HAP-1 (cell line): ENCODE measurements around the gene ELF5.

Experiments used
- DNase-seq, 2 experiments: peaks; one replicate each; pipeline ENCODE4 v3.0.0-alpha.2; 2016 to 2020; ENCODE audit warnings: low spot score in 2 of 2
- H3K27me3 ChIP-seq: fragments of 250-450 bp; sonication (Bioruptor Pico); 2 replicates; pipeline ENCODE4 v1.5.1; 2020; ENCODE audit warnings: low read depth, mild to moderate bottlenecking, moderate library complexity
- H3K36me3 ChIP-seq: fragments of 250-450 bp; sonication (Bioruptor Pico); replicated peaks from 2 replicates; pipeline ENCODE4 v1.5.1; 2020; ENCODE audit warnings: mild to moderate bottlenecking
- H3K4me1 ChIP-seq: fragments of 250-450 bp; sonication (Bioruptor Pico); 2 replicates; pipeline ENCODE4 v1.5.1; 2020; ENCODE audit warnings: mild to moderate bottlenecking
- H3K4me3 ChIP-seq: fragments of 250-450 bp; sonication (Bioruptor Pico); 2 replicates; pipeline ENCODE4 v1.5.1; 2020; ENCODE audit warnings: mild to moderate bottlenecking, moderate library complexity
- H3K9me3 ChIP-seq: fragments of 250-450 bp; sonication (Bioruptor Pico); 2 replicates; pipeline ENCODE4 v1.5.1; 2020; ENCODE audit warnings: mild to moderate bottlenecking, moderate library complexity
- in situ Hi-C: fragments of 300-500 bp; cut with MboI; formaldehyde crosslinking; loops from 3 replicates; pipeline ENCODE4 v1.14.3; 2020; ENCODE audit warnings: low sequenced_read_pairs, inconsistent platforms, mixed read lengths

The ELF5 gene

DNA sequence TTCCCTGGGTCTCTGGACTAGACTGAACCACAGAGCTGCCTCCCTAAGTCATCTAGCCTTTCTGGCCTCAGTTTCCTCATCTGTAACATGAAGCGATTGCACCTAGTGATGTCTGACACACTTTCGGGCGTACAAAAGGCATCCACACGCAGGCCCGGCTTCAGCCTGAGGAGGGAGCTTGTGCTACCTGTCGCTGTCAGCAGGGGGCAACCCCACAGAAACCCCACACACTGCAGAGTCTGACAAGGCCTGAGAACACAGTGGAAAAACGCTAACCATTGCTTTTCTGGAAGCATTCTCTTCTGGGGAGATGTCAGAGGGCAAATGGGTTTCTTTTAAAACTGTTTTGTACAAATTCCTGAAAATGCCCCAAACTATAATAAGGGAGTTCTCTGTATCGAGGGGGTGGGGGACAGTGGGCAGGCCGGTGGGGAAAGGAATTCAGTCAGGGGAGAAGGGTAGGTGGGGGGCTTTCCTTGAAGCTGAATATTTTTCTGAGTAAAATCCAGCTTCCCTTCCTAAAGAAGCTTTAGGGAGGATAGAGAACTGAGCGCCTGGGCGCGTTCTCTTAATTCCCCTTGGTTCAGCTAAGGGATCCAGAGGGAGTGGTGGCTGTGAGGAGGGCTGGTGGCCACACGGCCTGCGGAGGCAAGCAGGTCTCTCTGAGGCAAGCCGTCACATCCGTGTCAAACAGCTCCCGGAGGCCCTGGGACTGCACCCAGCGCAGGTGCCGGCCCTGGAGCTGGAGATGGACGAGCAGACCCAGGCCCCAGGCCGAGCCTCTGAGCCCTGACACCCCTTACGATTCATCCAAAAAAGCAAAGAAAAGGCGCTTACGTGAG lies 533 bp downstream of the ELF5 start:
- no peaks in the 10 kb centered on the region; the same call in none of the 2 replicates for H3K27me3 ChIP-seq
- H3K36me3 ChIP-seq, result no peaks in the 10 kb centered on the region
- in situ Hi-C loops, result no loop called here
- peak; percentile 70 to 83 for DNase-seq
- H3K4me3 ChIP-seq, result no peak overlapping the region
- H3K9me3 ChIP-seq, result no peaks in the 10 kb centered on the region
- no peaks in the 10 kb centered on the region for H3K4me1 ChIP-seq

GRCh38 chr11:34510673-34511072 lies 2.9 kb downstream of the ELF5 start:
- Histone ChIP-seq H3K4me1 (no peaks in the 10 kb centered on the region), H3K36me3 (no peaks in the 10 kb centered on the region), H3K9me3 (no peaks in the 10 kb centered on the region), H3K27me3 (no peaks in the 10 kb centered on the region), H3K4me3 (no peak overlapping the region)
- DNase-seq, result no peak
- in situ Hi-C loops, result no loop called here

DNA sequence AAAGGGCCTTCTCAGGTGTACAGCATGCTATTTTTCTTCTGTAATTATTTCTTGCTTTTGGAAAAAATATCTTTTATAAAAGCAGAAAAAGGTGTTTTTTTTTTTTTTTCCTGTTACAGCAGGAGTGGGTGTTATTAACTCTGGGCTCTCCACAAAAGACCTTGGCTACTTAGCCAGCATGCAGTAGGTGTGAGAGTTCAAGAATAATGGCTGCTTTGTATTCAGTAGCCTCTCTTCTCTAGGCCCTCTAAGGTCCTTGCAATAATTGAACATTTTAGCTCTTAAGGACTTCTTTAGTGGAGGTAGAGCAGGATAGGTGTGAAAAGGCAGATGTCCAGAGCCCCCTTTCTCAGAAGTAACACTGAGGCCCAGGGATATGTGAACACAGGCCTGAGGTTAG lies 3.4 kb downstream of the ELF5 start:
- no peaks in the 10 kb centered on the region for H3K4me1 ChIP-seq
- no peak overlapping the region for H3K4me3 ChIP-seq
- DNase-seq, result no peak
- in situ Hi-C loops, result no loop called here
- H3K27me3 ChIP-seq, result no peaks in the 10 kb centered on the region
- H3K9me3 ChIP-seq, result no peaks in the 10 kb centered on the region
- H3K36me3 ChIP-seq, result no peaks in the 10 kb centered on the region

DNA sequence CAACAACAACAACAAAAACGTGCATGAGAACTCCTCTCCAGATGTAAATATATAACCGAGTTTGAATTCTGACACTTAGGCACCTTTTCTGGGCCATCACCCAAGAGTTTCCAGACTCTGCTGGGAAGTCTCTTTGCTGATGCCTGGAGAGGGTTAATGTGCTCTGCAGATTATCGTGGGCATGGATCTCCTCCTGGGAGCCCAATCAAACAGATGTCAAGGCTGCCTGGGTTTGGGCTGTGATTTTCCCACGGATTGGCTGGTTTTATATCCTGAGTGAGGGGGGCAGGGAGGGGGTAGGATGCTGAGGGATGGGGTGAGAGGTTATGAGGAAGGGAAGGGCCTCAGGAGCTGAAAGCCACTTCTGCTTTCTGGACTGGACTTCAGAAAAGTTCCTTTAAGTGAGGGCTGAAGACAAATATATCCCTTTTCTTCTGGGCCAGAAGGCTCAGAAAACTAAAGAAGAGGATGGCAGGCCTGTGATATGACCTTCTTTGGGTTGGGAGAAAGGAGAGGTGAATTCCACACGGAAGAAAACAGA lies 4.2 kb downstream of the ELF5 start:
- H3K9me3 ChIP-seq, result no peaks in the 10 kb centered on the region
- H3K4me1 ChIP-seq, result no peaks in the 10 kb centered on the region
- H3K36me3 ChIP-seq, result no peaks in the 10 kb centered on the region
- no peak for DNase-seq
- in situ Hi-C loops, result no loop called here
- no peak overlapping the region for H3K4me3 ChIP-seq
- no peaks in the 10 kb centered on the region for H3K27me3 ChIP-seq

GRCh38 chr11:34508524-34508923 lies 5.1 kb downstream of the ELF5 start:
- H3K9me3 ChIP-seq, result no peaks in the 10 kb centered on the region
- H3K4me3 ChIP-seq, result no peak overlapping the region
- DNase-seq, result no peak
- in situ Hi-C loops, result no loop called here
- H3K27me3 ChIP-seq, result no peaks in the 10 kb centered on the region
- H3K36me3 ChIP-seq, result no peaks in the 10 kb centered on the region
- no peaks in the 10 kb centered on the region for H3K4me1 ChIP-seq

DNA sequence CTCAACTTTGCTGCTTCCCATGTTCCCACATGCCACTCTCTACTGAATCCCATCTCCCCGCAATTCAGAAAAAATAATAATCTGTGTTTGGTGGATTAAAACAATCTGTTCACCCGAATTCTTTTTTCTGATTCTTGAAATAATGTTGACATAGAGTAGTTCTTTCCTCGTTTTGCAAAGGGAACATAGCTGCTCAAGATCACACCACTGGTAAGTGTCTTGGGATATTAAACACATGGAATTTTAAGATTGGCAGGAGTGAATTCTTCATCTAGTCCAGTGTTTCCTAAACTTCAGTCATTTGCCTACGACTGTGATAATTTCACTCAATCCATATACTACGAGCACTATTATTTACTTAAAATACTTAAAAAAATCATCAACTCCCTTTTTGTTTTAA lies 6.0 kb downstream of the ELF5 start:
- no peaks in the 10 kb centered on the region for H3K4me1 ChIP-seq
- in situ Hi-C loops, result no loop called here
- no peaks in the 10 kb centered on the region for H3K36me3 ChIP-seq
- no peaks in the 10 kb centered on the region for H3K27me3 ChIP-seq
- DNase-seq, result no peak
- no peak overlapping the region for H3K4me3 ChIP-seq
- no peaks in the 10 kb centered on the region for H3K9me3 ChIP-seq

GRCh38 chr11:34507156-34507555 lies 6.4 kb downstream of the ELF5 start:
- in situ Hi-C loops, result no loop called here
- H3K9me3 ChIP-seq, result no peaks in the 10 kb centered on the region
- no peaks in the 10 kb centered on the region for H3K27me3 ChIP-seq
- DNase-seq, result no peak
- H3K36me3 ChIP-seq, result no peaks in the 10 kb centered on the region
- H3K4me3 ChIP-seq, result no peak overlapping the region
- H3K4me1 ChIP-seq, result no peaks in the 10 kb centered on the region

DNA sequence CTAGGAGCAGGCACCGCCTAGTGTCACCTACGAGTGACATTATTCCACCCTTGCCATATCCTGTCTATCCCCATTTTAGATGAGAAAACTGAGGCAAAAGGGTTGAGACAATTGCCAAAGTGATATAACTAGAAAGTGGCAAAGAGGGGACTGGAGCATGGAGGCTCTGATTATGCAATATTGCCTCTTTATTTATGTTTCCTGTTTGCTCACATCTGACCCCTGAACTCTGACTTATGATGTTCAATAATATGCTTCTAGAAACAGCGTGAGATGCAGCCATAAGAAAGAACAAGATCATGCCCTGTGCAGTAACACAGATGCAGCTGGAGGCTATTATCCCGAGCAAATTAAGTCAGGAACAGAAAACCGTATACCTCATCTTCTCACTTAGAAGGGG lies 7.7 kb downstream of the ELF5 start:
- DNase-seq, result no peak
- Histone ChIP-seq H3K9me3 (no peaks in the 10 kb centered on the region), H3K4me3 (no peak overlapping the region), H3K27me3 (no peaks in the 10 kb centered on the region), H3K4me1 (no peaks in the 10 kb centered on the region), H3K36me3 (no peaks in the 10 kb centered on the region)
- in situ Hi-C loops, result no loop called here

DNA sequence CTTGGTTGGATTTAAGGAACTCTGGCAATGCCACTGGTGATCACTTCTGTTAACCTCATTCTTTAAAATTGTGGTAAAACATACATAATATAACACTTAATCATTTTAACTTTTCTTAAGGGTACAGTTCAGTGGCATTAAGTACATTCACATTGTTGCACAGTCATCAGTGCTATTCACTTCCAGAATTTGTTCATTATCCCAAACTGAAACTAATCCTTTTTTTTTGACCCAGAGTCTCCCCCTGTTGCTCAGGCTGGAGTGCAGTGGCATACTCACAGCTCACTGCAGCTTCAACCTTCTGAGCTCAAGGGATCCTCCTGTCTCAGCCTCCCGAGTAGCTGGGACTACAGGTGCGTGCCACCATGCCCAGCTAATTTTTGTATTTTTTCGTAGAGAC lies 10.6 kb downstream of the ELF5 start:
- Histone ChIP-seq H3K27me3 (no peaks in the 10 kb centered on the region), H3K36me3 (no peaks in the 10 kb centered on the region), H3K4me1 (no peaks in the 10 kb centered on the region; the same call in 1 of the 2 replicates), H3K4me3 (no peak overlapping the region), H3K9me3 (no peaks in the 10 kb centered on the region)
- in situ Hi-C loops, result no loop called here
- no peak for DNase-seq

- in situ Hi-C loops, result no loop called here
Observed at GRCh38 chr11:34501949-34502348, 11.6 kb downstream of the ELF5 start.

GRCh38 chr11:34501500-34501899 lies 12.1 kb downstream of the ELF5 start:
- in situ Hi-C loops, result no loop called here
- no peak for DNase-seq
- no peaks in the 10 kb centered on the region for H3K27me3 ChIP-seq
- H3K4me1 ChIP-seq, result no peaks in the 10 kb centered on the region; the same call in 1 of the 2 replicates
- no peaks in the 10 kb centered on the region for H3K9me3 ChIP-seq
- no peaks in the 10 kb centered on the region for H3K36me3 ChIP-seq
- no peak overlapping the region for H3K4me3 ChIP-seq

More at GRCh38 chr11:34501949-34502348, 11.6 kb downstream of the ELF5 start:
- Histone ChIP-seq H3K36me3 (no peaks in the 10 kb centered on the region), H3K27me3 (no peaks in the 10 kb centered on the region), H3K4me3 (no peak overlapping the region), H3K4me1 (no peaks in the 10 kb centered on the region; the same call in 1 of the 2 replicates), H3K9me3 (no peaks in the 10 kb centered on the region)
- no peak for DNase-seq

DNA sequence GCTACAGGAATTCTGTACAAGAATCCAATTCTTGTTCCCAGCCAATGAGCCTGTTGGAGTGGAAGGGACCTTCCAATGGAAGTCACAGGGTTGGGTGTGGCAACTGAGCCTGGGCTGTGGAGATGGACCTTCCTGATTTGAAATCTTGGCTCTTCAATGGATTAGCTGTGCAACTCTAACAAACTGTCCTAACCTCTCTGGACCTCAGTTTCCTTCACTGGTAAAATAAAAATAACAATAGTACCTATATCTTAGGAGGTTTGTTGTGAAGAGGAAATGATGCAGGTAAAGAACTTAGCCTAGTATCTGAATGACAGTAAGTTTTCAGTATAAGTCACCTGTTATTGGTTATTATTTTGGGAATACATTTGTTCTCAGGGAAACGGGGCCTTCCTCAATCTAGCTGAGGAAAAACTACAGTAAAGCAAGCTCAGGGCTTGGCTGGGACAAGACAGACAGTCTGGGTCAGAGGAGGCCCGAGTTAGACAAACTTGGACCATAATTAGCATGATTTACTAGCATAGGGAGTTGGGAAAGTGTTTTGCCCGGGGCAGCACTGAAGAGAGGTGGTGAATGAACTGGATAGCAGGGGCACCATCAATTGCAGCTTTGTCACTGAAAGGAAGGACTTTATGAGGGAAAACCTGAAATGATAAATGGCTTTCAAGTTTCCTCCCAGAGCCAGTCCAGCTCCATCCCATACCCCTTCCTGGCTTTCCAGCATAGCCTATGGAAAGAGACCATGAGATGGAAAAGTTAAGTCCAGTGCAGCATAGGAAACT lies 13.7 kb downstream of the ELF5 start:
- DNase-seq, result no peak
- H3K4me1 ChIP-seq, result no peaks in the 10 kb centered on the region; the same call in 1 of the 2 replicates
- H3K9me3 ChIP-seq, result no peaks in the 10 kb centered on the region
- H3K4me3 ChIP-seq, result no peak overlapping the region
- H3K27me3 ChIP-seq, result no peaks in the 10 kb centered on the region
- in situ Hi-C loops, result loop anchor here (25.0 kb wide), 1 partner anchor 663 kb away; no protein-coding TSS in a partner anchor
- no peaks in the 10 kb centered on the region for H3K36me3 ChIP-seq

DNA sequence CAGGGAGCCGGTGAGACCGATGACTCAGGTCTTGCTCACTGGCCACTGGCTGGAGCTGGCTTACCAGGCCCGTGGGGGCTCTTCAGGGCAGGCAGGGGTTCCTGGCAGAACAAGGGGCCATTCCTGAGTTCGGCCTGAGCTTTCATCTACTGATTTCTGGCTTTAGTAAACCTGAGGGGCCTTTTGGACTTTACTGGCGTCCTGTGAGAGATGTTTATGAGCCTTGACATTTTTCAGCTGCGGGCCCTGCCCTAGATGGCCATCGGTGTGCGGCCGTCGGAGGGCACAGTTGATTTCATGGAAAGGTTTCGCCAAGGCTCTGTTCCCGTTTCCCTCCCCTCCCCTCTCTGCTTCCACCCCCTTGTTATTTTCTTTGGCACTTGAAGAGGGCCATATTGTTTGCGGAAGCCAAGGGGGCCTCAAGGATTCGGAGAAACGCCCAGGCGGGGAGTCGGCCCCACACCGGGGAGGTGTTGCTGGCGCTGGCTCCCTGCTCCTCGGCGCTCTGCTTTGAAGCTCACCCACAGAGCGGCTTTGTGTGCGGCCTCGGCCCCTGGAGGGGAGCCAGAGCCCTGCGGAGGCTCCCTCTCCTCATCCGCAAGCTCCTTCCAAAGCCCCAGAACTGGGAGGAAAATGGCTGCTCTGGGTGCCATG lies 17.7 kb downstream of the ELF5 start:
- Histone ChIP-seq H3K4me3 (no peak overlapping the region), H3K4me1 (no peaks in the 10 kb centered on the region; the same call in 1 of the 2 replicates), H3K36me3 (no peaks in the 10 kb centered on the region), H3K9me3 (no peaks in the 10 kb centered on the region), H3K27me3 (no peaks in the 10 kb centered on the region)
- in situ Hi-C loops, result loop anchor here (25.0 kb wide), 1 partner anchor 659 kb away; no protein-coding TSS in a partner anchor
- no peak for DNase-seq
